Activated CD8-positive, alpha-beta memory T cell treated with anti-CD3 and anti-CD28 coated beads, Interleukin-2, amount 50 U/mL, for 48 hours (primary cell): ENCODE measurements around the gene TASP1.
"Not testable (repeated sequence)": the region's sequence is repeated elsewhere in the genome, so short reads cannot be mapped to it uniquely, and the experiment has no call there.

ENCODE experiments used
- DNase-seq: peaks from one replicate; pipeline ENCODE4 v3.0.0-alpha.2; 2020

The TASP1 gene

DNA sequence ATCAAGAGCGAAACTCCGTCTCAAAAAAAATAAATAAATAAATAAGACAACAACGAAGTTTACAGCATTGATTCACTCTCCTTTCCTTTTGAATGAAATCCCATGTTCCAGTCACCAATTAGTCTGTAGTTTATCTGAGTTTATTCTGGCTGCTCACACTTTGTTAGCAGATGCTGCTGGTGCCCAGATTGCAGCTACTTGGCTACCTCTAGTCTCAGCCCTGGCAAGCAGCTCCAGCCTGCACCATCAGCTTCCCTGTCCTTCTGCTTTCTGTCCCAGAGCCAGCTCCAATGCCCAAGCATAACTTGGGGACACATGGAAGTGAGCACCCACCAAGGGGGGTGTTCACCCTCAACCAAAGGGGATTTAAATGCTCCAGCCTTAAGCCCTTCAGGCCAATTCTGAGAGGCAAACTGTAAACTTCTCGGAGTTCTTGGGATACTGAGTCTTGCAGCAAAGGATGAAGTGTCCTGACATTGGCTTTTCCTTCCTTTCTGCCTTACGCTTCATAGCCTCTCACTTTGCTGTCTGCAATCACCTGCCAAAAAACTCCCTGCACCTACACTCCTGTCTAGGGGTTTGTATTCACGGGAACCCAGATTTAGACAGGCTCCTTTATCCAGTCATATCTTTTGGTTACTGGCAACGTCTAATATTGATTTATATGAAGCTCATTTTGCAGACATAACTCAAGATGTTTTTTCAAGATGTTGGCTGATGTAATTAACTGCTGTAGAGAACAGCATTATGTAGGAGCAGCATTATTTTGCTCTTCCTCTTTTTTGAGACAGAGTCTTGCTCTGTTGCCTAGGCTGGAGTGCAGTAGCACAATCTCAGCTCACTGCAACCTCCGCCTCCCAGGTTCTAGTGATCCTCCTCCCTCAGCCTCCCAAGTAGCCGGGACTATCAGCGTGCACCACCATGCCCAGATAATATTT lies 9.8 kb upstream of the TASP1 start:
- no peak for DNase-seq

GRCh38 chr20:13644010-13644409 lies 5.3 kb upstream of the TASP1 start:
- DNase-seq = no peak

GRCh38 chr20:13639150-13639497 lies 392 bp upstream of the TASP1 start:
- DNase-seq = no peak

DNA sequence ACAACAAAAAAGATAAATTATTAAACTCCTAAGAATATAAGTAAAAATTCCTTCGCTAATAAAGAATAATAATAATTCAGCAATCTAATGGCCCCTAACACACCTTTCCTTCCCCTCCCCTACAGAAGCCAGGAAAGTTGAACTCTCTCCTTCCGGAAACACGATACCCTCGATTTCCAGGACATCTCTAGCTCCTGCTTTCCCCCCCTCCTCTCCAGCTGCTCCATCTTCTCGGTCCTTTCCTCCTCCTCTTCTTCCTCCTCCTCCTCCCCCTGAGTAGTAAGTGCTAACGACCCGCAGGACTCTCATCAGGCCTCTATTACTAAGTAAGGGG lies 603 bp downstream of the TASP1 start:
- no peak for DNase-seq

GRCh38 chr20:13632431-13632830 lies 6.3 kb downstream of the TASP1 start:
- no peak for DNase-seq

DNA sequence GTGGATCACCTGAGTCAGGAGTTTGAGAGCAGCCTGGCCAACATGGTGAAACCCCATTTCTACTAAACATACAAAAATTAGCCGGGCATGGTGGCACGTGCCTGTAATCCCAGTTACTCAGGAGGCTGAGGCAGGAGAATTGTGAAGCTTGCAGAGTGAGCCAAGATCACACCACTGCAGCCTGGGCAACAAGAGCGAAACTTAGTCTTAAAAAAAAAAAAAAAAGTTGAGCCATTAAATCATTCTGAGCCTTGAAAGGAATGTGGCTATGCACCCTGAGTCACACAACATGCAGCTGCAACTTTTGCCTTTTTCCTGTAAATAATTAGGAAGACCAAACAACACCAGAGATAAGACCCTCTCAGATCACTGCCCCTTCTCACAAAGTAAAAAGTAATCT lies 11.2 kb downstream of the TASP1 start:
- not testable (repeated sequence) for DNase-seq

DNA sequence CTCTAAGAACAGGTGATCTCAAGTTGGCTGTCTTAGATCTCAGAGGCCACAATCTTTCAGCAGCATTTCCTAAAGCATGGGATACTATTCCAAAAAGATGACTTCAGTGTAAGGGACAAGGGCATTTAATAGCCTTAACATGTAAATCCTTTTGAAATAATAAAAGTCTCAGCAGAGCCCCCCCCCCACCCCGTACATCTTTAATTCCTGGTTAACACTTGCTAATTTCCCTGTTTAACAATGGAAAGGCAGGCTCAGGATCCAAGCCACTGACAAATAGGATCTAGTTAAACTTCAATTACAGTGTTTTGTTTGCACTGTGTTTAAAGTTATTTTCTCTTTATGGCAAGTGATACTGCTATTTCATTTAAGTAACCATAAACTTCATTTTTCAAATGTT lies 12.0 kb downstream of the TASP1 start:
- DNase-seq = no peak

- no peak for DNase-seq
These were observed 13.3 kb downstream of the TASP1 start for GRCh38 chr20:13625304-13625979.

DNA sequence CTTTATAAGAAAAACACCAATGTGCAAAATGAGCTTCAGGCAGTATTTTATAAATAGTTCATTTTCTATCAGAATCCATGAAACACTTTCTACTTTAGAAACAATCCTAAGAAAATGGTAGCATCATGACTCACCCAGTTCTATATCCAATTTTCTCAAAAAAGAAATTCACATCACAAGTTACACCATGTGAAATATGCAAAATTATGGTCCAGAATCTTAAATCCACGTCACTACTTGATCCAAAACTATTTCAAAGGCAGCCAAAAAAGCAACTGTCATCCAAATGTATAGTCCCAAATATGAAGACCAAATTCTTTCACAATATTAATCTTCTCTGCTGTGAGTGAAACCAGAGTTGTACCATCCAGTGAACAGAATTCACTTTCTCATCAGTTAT lies 19.3 kb downstream of the TASP1 start:
- DNase-seq = not testable (repeated sequence)

DNA sequence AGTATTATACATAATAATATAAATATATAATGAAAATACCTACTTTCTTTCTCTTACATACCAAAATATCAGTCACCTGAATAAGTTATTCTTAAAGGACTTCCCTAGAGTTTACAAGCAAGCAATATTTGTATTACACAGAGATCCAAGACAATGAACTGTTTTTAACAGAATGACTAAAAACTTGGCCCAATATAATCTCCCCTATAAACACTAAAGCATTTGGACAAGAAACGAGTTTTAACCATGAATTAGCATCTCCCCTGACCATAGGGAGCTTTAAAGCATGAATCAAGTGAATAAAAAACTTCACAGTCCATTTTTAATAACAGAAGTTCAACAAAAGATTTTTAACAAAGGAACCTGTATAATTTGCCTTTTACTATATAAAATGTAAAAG lies 20.3 kb downstream of the TASP1 start:
- not testable (repeated sequence) for DNase-seq

- not testable (repeated sequence) for DNase-seq
These were observed 21.1 kb downstream of the TASP1 start for GRCh38 chr20:13617585-13617984.

GRCh38 chr20:13616713-13617112 lies 22.0 kb downstream of the TASP1 start:
- DNase-seq = not testable (repeated sequence)

DNA sequence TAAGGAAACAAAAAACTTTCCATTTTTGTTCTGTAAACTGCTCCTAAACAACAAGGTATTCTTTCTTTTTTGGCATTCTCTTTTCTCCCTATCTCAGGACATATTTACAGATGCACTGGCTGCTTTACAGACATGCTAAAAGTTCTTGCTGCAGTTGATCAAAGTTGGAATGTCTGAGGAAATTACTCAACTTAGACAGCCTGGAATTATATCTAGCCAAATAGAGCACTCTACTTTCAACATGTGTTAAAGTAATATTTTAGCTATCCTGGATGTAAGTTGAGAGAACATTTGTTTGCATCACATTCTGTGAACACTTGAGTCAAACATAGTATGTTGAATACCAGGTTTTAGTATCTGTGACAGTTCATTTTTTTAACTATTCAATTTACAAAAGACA lies 24.8 kb downstream of the TASP1 start:
- DNase-seq = no peak

DNA sequence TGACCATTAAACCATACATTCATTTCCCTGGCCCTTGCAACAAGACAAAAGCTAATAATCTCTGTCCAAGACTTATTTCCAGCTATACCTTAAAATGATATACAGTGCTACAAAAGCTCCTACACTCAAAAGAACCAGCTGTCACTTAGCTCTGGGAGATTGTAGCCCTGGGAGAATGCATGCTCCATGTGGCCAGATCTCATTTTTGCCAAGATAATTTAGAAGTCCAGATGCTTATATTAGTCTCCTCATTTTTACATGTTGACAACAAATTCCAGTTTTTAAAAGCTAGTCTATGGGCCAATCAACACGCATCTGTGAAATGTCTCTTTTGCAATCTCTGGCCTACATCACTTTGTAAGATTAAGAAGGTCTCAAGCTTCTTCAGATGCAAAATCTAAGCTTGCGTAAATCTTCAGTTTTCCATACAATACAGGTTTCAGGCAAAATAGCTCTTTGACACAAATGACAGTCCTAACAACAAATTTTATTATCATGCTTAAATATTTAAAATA lies 27.1 kb downstream of the TASP1 start:
- DNase-seq = no peak

DNA sequence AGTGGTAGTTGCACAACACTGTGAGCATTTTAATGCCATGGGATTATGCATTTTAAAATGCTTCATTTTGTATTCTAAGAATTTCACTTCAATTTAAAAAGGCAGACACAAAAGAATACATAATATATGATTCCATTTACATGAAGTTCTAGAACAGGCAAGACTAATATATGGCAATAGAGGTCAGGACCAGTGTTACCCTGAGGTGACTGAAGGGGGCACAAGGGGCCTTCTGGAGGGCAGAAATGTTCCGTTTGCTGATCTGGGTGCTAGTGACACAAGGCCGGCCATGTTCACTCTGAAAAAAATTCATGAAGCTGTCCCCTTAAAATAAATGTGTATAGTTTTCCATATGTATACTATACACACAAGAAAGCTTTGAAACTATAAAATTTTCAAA lies 28.5 kb downstream of the TASP1 start:
- no peak for DNase-seq

DNA sequence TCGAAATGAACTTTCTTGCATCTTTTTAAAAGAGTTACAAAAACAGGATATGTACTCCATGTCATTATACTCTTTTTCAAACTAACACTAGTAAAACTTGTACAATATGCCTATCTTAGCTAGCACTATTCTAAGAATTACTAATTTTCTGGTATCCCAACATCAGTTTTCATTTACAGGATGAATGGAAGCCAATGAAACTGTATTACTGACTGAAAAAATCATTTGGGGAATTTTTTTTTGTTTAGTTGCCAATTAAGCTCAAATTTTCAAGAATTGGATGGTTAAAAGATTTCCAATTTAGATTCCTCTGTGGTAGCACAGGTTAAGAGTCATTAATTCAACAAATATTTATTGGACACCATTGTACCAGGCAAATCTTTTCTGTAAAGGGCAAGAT lies 30.7 kb downstream of the TASP1 start:
- no peak for DNase-seq

DNA sequence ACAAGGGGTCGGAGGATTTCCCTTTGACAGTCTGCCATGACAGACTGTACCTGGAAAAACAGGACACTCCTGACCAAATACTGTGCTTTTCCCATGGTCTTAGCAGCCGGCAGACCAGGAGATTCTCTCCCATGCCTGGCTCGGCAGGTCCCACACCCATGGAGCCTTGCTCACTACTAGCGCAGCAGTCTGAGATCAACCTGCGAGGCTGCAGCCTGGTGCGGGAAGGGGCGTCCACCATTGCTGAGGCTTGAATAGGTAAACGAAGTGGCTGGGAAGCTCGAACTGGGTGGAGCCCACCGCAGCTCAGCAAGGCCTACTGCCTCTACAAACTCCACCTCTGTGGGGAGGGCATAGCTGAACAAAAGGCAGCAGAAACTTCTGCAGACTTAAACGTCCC lies 45.3 kb downstream of the TASP1 start:
- not testable (repeated sequence) for DNase-seq

DNA sequence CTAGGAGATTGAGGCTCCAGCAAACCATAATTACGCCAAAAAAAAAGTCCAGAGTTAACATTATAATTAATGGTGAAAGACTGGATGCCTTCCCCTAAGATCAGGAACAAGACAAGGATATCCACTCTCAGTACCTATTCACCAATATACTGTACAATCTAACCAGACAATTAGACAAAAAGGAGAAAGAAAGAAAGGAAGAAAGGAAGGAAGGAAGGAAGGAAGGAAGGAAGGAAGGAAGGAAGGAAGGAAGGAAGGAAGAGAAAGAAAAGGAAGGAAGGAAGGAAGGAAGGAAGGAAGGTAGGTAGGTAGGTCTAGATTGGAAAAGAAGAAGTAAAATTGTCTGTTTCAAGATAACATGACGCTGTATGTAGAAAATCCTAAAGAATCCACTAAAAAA lies 50.7 kb downstream of the TASP1 start:
- no peak for DNase-seq

GRCh38 chr20:13587370-13587769 lies 51.4 kb downstream of the TASP1 start:
- no peak for DNase-seq

DNA sequence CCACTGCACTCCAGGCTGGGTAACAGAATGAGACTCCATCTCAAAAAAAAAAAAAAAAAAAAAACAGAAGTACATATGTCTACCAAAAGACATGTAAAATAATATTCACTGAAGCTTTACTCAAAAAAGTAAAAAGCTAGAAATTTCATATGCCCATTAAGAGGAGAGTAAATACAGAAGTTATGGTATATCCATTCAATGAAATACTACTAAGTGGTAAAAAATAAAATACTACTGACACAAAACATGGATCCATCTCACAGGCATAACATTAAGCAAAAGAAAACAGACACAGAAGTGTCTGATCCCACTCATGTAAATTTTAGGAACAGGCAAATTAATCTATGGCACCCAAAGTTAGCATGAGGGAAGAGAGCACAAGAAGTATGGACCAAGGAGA lies 52.6 kb downstream of the TASP1 start:
- no peak for DNase-seq

GRCh38 chr20:13581451-13581850 lies 57.3 kb downstream of the TASP1 start:
- no peak for DNase-seq

DNA sequence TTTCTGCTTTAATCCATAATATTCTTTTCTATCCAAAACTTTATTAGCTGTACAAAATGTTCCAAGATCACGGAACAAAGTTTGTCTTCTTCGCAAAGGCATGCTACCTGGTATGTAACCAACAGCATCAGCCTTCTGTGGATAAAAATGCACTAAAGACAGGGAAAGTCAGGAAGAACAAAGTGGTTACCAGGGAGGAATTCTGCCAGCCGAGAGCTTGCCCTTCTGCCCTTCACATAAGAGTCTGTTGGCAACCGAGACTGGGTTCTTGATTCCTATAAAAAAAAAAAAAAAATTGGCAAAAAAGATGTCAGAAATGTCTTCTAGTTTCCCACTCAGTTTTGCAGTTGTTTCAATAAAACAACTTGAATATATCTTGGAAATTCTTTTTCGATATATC lies 58.0 kb downstream of the TASP1 start:
- no peak for DNase-seq

DNA sequence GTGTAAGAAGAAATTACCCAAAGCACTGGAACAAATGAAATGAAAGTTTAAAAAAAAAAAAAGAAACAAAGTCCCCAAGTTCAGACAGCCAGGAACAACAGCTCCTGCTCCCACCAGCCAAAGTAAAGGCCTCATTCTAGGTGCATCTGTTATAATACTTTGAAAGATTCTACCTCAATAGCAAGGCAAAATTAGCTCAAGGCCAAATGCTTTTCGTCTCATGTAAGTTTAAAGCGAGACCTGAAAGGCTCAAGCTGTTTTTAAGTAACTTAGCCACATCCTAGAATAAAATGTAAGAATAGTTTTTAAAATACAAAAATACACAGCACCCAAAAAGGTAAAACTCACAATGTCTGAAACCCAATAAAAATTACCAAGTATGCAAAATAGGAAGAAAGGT lies 64.7 kb downstream of the TASP1 start:
- DNase-seq = no peak

DNA sequence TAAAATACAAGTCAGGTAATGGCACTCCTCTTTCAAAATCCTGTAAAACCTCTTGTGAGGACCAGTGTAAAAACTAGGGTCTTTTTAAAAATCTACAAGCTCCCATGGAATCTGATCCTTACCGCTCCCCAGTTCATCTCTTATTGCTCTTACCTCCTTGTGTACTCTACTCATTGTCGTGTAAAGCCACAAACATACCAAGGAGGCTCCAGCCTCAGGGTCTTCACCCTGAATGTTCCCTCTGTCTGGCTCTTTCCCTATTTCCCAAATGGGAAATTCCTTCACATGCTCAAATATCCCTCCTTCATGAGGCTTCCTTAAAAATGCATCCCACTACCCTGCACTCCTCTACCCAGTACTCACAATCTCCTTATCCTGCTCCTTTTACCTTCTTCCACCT lies 67.1 kb downstream of the TASP1 start:
- DNase-seq = no peak
